PFSK-1 (cell line): ENCODE data around the gene RHBDD2.

Experiments used
- POLR2AphosphoS5 ChIP-seq: IDR thresholded peaks from 2 replicates; pipeline ENCODE4 v1.6.1; 2012; ENCODE audit warnings: low read depth, mild to moderate bottlenecking, control low read depth, low read length, moderate library complexity
- SIN3A ChIP-seq: IDR thresholded peaks from 2 replicates; pipeline ENCODE4 v1.6.1; 2012; ENCODE audit warnings: mild to moderate bottlenecking, low read length, moderate library complexity, borderline replicate concordance; ENCODE audit not compliant: insufficient read depth
- TF ChIP-seq, protein P1 (sequence below), 2 experiments: IDR thresholded peaks; 2 replicates each; pipeline versions ENCODE4 v1.6.1 to v1.8.0; 2011 to 2012; ENCODE audit warnings: low read depth in 2 of 2, low read length in 2 of 2, control low read depth in 1 of 2, inconsistent platforms in 1 of 2, mild to moderate bottlenecking in 1 of 2, moderate library complexity in 1 of 2; ENCODE audit not compliant: insufficient read depth in 1 of 2

DNA sequence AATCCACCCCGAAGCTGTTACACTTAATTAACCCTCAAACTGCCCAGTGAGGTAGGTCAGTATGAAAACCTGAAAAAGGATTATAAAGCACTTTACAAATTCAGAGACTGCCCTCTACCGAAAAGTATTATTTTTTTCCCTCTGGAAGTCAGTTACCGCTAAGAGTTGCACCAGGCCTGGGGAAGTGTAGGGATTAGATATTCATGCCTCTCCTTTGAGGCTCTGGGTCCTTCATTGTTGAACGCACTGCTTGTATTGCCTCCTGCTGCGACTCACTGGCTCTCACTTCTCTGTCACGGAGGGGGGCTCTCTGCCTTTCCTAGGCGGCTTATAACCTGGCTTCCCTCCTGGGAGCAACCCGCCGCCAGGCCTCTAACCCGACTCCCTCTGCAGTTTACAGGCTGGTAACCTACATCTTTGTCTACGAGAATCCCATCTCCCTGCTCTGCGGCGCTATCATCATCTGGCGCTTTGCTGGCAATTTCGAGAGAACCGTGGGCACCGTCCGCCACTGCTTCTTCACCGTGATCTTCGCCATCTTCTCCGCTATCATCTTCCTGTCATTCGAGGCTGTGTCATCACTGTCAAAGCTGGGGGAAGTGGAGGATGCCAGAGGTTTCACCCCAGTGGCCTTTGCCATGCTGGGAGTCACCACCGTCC lies 2.7 kb downstream of the RHBDD2 start:
- TF ChIP-seq, protein P1, sequence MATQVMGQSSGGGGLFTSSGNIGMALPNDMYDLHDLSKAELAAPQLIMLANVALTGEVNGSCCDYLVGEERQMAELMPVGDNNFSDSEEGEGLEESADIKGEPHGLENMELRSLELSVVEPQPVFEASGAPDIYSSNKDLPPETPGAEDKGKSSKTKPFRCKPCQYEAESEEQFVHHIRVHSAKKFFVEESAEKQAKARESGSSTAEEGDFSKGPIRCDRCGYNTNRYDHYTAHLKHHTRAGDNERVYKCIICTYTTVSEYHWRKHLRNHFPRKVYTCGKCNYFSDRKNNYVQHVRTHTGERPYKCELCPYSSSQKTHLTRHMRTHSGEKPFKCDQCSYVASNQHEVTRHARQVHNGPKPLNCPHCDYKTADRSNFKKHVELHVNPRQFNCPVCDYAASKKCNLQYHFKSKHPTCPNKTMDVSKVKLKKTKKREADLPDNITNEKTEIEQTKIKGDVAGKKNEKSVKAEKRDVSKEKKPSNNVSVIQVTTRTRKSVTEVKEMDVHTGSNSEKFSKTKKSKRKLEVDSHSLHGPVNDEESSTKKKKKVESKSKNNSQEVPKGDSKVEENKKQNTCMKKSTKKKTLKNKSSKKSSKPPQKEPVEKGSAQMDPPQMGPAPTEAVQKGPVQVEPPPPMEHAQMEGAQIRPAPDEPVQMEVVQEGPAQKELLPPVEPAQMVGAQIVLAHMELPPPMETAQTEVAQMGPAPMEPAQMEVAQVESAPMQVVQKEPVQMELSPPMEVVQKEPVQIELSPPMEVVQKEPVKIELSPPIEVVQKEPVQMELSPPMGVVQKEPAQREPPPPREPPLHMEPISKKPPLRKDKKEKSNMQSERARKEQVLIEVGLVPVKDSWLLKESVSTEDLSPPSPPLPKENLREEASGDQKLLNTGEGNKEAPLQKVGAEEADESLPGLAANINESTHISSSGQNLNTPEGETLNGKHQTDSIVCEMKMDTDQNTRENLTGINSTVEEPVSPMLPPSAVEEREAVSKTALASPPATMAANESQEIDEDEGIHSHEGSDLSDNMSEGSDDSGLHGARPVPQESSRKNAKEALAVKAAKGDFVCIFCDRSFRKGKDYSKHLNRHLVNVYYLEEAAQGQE (IDR thresholded peaks at IDR 0.05; ENCODE audit: insufficient read depth in 1 of 2, low read depth in 2 of 2, low read length in 2 of 2): no peak
- TF ChIP-seq POLR2AphosphoS5 (no peak), SIN3A (no peak)
